ENCODE results near the gene SPECC1. TPM values are rescaled to one million over a fixed set of nuclear protein-coding genes. Genes with fewer than 3 reads are reported as not detected.

Gene SPECC1
- total and polyA plus RNA-seq, 9 of the 15 experiments (the other 6 are each of a cell fraction or from before 2014, with no cell fraction given), result 2.4 to 19.6 (median 14.7) TPM

DNA sequence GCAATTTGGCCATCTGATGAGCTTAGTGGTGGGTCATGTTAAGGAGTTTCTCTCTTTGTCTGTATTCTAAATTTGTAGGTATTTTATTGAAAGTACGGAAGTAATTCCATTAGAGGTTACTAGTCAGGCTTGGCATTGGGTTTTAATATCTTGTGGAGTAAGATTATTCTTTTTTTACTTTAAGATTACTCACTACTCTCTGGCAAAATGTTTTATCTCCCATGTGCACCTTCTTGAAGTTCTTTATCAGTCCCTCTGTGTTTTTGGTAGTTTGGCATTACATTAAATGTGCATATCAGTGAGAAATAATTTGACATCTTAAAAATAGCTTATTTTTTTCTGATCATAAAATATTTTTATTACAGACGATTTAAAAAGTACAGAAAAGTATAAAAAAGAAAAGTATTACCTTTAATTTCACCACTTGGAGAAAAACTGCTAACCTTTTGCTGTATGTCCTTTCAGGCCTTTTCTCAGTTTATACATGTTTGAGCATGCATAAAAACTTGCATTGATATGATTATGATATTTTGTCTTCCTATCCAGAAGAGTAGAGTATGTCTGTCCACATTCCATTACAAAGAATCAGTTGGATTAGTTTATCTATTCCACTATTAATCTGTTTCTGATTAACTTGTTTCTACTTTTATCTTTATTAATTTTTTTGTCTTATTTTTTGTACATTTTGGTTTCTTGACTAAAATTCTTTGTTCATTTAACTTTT lies 198.3 kb downstream of the SPECC1 start (continued):
- TF ChIP-seq FOXM1 (IDR thresholded peaks at IDR 0.05; ENCODE audit: low read depth), result 0 out of 2 replicates have a peak, but pooled peaks have one; percentile 23
- no peak for TF ChIP-seq FOXM1 (CRISPR knock-in tag; IDR thresholded peaks at IDR 0.05; ENCODE audit: low read depth)
- TF ChIP-seq ZNF830 (CRISPR knock-in tag; IDR thresholded peaks at IDR 0.05), result no peak
- TF ChIP-seq, protein P1, sequence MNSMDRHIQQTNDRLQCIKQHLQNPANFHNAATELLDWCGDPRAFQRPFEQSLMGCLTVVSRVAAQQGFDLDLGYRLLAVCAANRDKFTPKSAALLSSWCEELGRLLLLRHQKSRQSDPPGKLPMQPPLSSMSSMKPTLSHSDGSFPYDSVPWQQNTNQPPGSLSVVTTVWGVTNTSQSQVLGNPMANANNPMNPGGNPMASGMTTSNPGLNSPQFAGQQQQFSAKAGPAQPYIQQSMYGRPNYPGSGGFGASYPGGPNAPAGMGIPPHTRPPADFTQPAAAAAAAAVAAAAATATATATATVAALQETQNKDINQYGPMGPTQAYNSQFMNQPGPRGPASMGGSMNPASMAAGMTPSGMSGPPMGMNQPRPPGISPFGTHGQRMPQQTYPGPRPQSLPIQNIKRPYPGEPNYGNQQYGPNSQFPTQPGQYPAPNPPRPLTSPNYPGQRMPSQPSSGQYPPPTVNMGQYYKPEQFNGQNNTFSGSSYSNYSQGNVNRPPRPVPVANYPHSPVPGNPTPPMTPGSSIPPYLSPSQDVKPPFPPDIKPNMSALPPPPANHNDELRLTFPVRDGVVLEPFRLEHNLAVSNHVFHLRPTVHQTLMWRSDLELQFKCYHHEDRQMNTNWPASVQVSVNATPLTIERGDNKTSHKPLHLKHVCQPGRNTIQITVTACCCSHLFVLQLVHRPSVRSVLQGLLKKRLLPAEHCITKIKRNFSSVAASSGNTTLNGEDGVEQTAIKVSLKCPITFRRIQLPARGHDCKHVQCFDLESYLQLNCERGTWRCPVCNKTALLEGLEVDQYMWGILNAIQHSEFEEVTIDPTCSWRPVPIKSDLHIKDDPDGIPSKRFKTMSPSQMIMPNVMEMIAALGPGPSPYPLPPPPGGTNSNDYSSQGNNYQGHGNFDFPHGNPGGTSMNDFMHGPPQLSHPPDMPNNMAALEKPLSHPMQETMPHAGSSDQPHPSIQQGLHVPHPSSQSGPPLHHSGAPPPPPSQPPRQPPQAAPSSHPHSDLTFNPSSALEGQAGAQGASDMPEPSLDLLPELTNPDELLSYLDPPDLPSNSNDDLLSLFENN (IDR thresholded peaks at IDR 0.05; ENCODE audit: low read depth in 2 of 2, low read length in 2 of 2), result no peak
- TF ChIP-seq NCOA2 (IDR thresholded peaks at IDR 0.05; ENCODE audit: partially characterized antibody in 2 of 2), result no peak
- no peak for TF ChIP-seq SPI1 (IDR thresholded peaks at IDR 0.05; ENCODE audit: borderline replicate concordance, low read depth, low read length)
- TF ChIP-seq ZNF134 (CRISPR knock-in tag; conservative IDR thresholded peaks at IDR 0.05), result no peak
- TF ChIP-seq SMARCA4 (IDR thresholded peaks at IDR 0.05), result peak; percentile 73
- no peak for TF ChIP-seq BRF1 (IDR thresholded peaks at IDR 0.05; ENCODE audit: borderline replicate concordance, extremely low read depth, insufficient read length)
- TF ChIP-seq PHF8 (IDR thresholded peaks at IDR 0.05; ENCODE audit: borderline replicate concordance, low read length), result no peak
- no peak for TF ChIP-seq RAD51 (IDR thresholded peaks at IDR 0.05; ENCODE audit: borderline replicate concordance, low read depth)
- TF ChIP-seq ZNF232 (CRISPR knock-in tag; IDR thresholded peaks at IDR 0.05), result no peak
- no peak for TF ChIP-seq POU5F1 (IDR thresholded peaks at IDR 0.05; ENCODE audit: borderline replicate concordance, low read depth, low read length, partially characterized antibody)
- TF ChIP-seq, protein P2, sequence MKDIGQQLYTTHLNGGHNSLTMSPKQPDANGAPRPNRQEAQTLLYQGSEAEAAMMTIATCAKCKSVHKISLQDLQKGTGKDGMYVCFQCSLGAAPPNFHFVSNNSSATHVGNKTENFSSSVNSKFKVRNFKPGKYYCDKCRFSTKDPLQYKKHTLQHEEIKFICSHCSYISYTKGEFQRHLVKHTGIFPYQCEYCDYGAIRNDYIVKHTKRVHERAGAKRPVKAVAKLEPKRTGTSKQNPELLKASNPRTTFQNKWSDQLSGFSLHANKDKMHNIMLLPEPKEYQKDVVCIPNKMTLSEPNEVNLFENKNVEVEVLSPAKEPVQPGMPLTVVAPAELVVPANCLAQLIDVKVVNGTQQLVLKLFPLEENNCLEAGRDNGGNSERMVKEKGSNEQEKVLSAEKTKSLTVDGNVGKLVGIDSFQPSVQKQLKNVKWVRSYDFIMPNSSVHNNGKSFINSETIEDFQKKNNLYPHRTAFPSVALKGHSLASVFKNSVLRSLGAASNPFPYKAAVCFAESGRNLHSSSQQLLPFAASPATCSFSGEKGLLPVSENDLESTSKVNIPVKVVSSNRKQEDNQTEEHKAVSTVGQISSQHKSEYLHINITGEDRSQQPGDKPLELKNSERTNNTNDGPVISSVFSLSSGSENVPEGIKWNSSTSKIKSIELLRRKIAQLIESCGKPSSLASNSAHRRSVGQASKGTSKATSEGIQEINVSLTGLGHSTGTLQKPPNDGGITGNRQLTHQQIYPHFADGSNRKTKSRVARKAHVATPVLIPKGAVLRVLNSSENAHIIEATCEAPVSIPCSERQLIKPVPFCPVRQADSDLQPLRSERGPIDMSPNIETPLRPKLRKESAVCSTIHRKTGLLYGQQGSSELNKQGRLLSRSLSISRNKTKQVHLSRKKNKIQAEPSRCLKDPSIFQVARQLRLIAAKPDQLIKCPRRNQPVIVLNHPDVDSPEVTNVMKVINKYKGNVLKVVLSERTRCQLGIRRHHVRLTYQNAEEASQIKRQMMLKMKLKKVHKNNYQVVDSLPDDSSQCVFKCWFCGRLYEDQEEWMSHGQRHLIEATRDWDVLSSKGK (CRISPR knock-in tag; IDR thresholded peaks at IDR 0.05), result no peak
- TF ChIP-seq, protein P3, sequence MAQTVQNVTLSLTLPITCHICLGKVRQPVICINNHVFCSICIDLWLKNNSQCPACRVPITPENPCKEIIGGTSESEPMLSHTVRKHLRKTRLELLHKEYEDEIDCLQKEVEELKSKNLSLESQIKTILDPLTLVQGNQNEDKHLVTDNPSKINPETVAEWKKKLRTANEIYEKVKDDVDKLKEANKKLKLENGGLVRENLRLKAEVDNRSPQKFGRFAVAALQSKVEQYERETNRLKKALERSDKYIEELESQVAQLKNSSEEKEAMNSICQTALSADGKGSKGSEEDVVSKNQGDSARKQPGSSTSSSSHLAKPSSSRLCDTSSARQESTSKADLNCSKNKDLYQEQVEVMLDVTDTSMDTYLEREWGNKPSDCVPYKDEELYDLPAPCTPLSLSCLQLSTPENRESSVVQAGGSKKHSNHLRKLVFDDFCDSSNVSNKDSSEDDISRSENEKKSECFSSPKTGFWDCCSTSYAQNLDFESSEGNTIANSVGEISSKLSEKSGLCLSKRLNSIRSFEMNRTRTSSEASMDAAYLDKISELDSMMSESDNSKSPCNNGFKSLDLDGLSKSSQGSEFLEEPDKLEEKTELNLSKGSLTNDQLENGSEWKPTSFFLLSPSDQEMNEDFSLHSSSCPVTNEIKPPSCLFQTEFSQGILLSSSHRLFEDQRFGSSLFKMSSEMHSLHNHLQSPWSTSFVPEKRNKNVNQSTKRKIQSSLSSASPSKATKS (CRISPR knock-in tag; IDR thresholded peaks at IDR 0.05), result no peak
- TF ChIP-seq DPF2 (IDR thresholded peaks at IDR 0.05), result peak; percentile 87
